ENCODE measurements around the gene NKX2-1.

- TF ChIP-seq CTCF (IDR thresholded peaks at IDR 0.05), result no peak
- no peak for TF ChIP-seq POLR2A (IDR thresholded peaks at IDR 0.05)
These were observed 13.9 kb downstream of the NKX2-1 start for GRCh38 chr14:36505892-36506731.

Measured in testis (tissue), 2 donors.